Fibroblast of lung (primary cell): Measurements from ENCODE around the gene RALGPS2. TPM values are rescaled to one million over a fixed set of nuclear protein-coding genes. Genes with fewer than 3 reads are reported as not detected.
A peak's percentile ranks its signal among the peaks of the same experiment; 100 is the strongest.

Experiments
- DNase-seq, 2 donors: peaks; one replicate each; pipeline versions ENCODE4 v3.0.0 to v3.0.0-alpha.2; 2010; ENCODE audit warnings: low read depth in 2 of 2
- H2AFZ ChIP-seq: 2 replicates; pipeline ENCODE4 v1.5.1; 2012; ENCODE audit warnings: low read length, control low read depth, inconsistent platforms
- H3K27ac ChIP-seq: 2 replicates; pipeline ENCODE4 v1.5.1; 2011; ENCODE audit warnings: low read length, control low read depth; ENCODE audit not compliant: insufficient read depth
- H3K27me3 ChIP-seq: 2 replicates; pipeline ENCODE4 v1.5.1; 2011; ENCODE audit warnings: mild to moderate bottlenecking, low read length; ENCODE audit not compliant: control insufficient read depth, insufficient read depth
- H3K36me3 ChIP-seq: 2 replicates; pipeline ENCODE4 v1.5.1; 2011; ENCODE audit warnings: low read length; ENCODE audit not compliant: control insufficient read depth, insufficient read depth
- H3K4me1 ChIP-seq: 2 replicates; pipeline ENCODE4 v1.5.1; 2011; ENCODE audit warnings: low read length; ENCODE audit not compliant: control insufficient read depth, insufficient read depth; ENCODE audit errors: extremely low read depth
- H3K4me2 ChIP-seq: 2 replicates; pipeline ENCODE4 v1.5.1; 2011; ENCODE audit warnings: low read length, control low read depth; ENCODE audit not compliant: insufficient read depth; ENCODE audit errors: extremely low read depth
- H3K4me3 ChIP-seq, 4 experiments: fragments of 200-600 bp in 1 of 4; sonication (generic) in 1 of 4; replicated peaks in 1 of 4; 2 replicates each; pipeline ENCODE4 v1.5.1; 2011 to 2016; ENCODE audit warnings: low read length in 4 of 4, low read depth in 3 of 4, mild to moderate bottlenecking in 3 of 4, control low read depth in 2 of 4, inconsistent platforms in 1 of 4, mixed read lengths in 1 of 4; ENCODE audit not compliant: insufficient read depth in 1 of 4; ENCODE audit errors: control extremely low read depth in 1 of 4
- H3K79me2 ChIP-seq: 2 replicates; pipeline ENCODE4 v1.5.1; 2012; ENCODE audit warnings: mild to moderate bottlenecking, low read length, inconsistent platforms; ENCODE audit not compliant: control insufficient read depth, insufficient read depth
- H3K9ac ChIP-seq: 2 replicates; pipeline ENCODE4 v1.5.1; 2011; ENCODE audit warnings: mild to moderate bottlenecking, low read length, control low read depth; ENCODE audit not compliant: insufficient read depth
- H3K9me3 ChIP-seq: 2 replicates; pipeline ENCODE4 v1.5.1; 2012; ENCODE audit warnings: low read depth, low read length; ENCODE audit not compliant: control insufficient read depth, insufficient read depth
- H4K20me1 ChIP-seq: 2 replicates; pipeline ENCODE4 v1.5.1; 2011; ENCODE audit warnings: low read length; ENCODE audit not compliant: control insufficient read depth, insufficient read depth; ENCODE audit errors: extremely low read depth
- EZH2 ChIP-seq: IDR thresholded peaks from 2 replicates; pipeline ENCODE4 v1.5.1; 2012; ENCODE audit warnings: low read length, control low read depth, mild to moderate bottlenecking; ENCODE audit errors: missing control alignments
- polyA plus RNA-seq, 2 donors: library from polyadenylated mRNA; depleted of rRNA in 1 of 2; stranded (reverse) in 1 of 2; unstranded in 1 of 2; fragments of >200 nt; gene quantifications; 2 replicates each; pipeline ENCODE4 v1.2.1, GENCODE V29; 2011 to 2012; ENCODE audit warnings: missing spikeins in 1 of 2
- total RNA-seq: library from RNA; depleted of rRNA; stranded (reverse); fragments of >200 nt; gene quantifications from 2 replicates; pipeline ENCODE4 v1.2.1, GENCODE V29; 2014
- TF ChIP-seq, protein P1 (sequence below), 2 donors: IDR thresholded peaks in 1 of 2; conservative IDR thresholded peaks in 1 of 2; 1 replicate in 1 of 2; 2 replicates in 1 of 2; pipeline ENCODE4 v1.5.1; 2011 to 2012; ENCODE audit warnings: low read length in 2 of 2, control low read depth in 1 of 2, inconsistent platforms in 1 of 2, low read depth in 1 of 2, mild to moderate bottlenecking in 1 of 2

RALGPS2 gene
- total and polyA plus RNA-seq, 2 donors (not counting 1 experiment from before 2014, with no cell fraction given): 53.8 to 69.7 TPM

DNA sequence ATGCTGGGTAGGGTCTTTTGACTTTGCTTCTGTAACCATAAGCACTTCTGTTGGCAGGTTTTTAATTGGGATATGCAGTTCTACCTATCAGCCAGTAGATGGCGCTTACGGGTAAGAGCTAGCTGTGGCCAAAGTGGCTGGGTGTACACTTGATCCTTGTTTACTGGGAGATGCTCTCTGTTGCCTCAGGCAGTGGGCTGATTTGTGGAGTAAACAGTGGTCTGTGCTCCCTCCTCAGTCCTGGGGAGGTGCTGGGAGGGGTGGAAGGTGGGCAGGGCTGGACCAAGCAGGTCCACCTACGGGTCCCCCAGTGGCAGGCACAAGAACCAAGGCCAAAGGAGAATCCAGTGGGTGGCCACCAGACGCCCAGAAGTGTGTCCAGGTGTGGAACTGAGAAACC, 43.4 kb downstream of the RALGPS2 start:
- no peaks in the 10 kb centered on the region for H4K20me1 ChIP-seq
- no peaks in the 10 kb centered on the region for H3K4me1 ChIP-seq
- no peaks in the 10 kb centered on the region for H3K9me3 ChIP-seq
- H3K27me3 ChIP-seq: no peaks in the 10 kb centered on the region
- H3K4me2 ChIP-seq: no peak overlapping the region
- TF ChIP-seq, protein P1, sequence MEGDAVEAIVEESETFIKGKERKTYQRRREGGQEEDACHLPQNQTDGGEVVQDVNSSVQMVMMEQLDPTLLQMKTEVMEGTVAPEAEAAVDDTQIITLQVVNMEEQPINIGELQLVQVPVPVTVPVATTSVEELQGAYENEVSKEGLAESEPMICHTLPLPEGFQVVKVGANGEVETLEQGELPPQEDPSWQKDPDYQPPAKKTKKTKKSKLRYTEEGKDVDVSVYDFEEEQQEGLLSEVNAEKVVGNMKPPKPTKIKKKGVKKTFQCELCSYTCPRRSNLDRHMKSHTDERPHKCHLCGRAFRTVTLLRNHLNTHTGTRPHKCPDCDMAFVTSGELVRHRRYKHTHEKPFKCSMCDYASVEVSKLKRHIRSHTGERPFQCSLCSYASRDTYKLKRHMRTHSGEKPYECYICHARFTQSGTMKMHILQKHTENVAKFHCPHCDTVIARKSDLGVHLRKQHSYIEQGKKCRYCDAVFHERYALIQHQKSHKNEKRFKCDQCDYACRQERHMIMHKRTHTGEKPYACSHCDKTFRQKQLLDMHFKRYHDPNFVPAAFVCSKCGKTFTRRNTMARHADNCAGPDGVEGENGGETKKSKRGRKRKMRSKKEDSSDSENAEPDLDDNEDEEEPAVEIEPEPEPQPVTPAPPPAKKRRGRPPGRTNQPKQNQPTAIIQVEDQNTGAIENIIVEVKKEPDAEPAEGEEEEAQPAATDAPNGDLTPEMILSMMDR (conservative IDR thresholded peaks at IDR 0.05 in 1 of 2, IDR thresholded peaks at IDR 0.05 in 1 of 2; ENCODE audit: low read depth in 1 of 2, low read length in 2 of 2): peak; percentile 64 to 81
- TF ChIP-seq EZH2: no peak
- peaks cover 41% of the 10 kb centered on the region for H3K79me2 ChIP-seq
- H2AFZ ChIP-seq: no peak overlapping the region
- peak; percentile 8 to 49 for DNase-seq
- H3K36me3 ChIP-seq: peaks cover 1% of the 10 kb centered on the region
- no peak overlapping the region for H3K4me3 ChIP-seq
- no peak overlapping the region for H3K9ac ChIP-seq
- no peak overlapping the region for H3K27ac ChIP-seq

DNA sequence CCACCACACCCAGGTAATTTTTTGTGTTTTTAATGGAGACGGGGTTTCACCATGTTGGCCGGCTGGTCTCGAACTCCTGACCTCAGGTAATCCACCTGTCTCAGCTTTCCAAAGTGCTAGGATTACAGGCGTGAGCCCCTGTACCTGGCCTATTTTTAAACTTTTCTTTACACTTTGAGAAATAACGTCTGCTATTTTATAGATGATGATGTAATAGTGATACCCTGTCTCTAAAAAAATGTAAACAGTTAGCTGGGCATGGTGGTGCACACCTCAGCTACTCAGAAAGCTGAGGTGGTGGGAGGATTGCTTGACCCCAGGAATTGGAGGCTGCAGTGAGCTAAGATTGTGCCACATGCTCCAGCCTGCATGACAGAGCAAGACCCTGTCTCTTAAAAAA, 47.9 kb downstream of the RALGPS2 start:
- Histone ChIP-seq H3K4me1 (no peaks in the 10 kb centered on the region), H3K9ac (no peak overlapping the region), H3K4me2 (no peak overlapping the region), H2AFZ (no peak overlapping the region), H3K36me3 (peaks cover 1% of the 10 kb centered on the region), H3K4me3 (no peak overlapping the region), H3K27ac (no peak overlapping the region), H3K79me2 (peaks cover 25% of the 10 kb centered on the region), H4K20me1 (no peaks in the 10 kb centered on the region), H3K27me3 (no peaks in the 10 kb centered on the region), H3K9me3 (no peaks in the 10 kb centered on the region)
- no peak for TF ChIP-seq EZH2
- TF ChIP-seq, protein P1 (conservative IDR thresholded peaks at IDR 0.05 in 1 of 2, IDR thresholded peaks at IDR 0.05 in 1 of 2; ENCODE audit: low read depth in 1 of 2, low read length in 2 of 2): no peak
- DNase-seq: no peak

DNA sequence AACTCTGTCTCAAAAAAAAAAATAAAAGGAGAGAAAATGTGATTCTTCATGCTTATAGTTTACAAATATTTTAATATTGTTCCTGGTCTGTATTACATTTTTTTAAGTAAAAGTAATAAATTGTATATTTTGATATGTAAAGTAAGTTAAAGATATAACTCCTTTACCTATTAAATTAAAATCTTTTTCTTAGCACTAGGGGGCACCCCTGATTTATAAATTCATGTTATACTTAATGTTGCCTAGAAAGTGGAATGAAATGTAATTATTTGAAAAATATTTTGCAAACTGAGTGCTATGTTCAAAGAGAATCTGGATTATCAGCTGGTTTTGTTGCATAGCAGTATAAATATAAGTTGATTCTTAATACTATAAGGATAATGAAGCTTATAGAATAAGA, 49.2 kb downstream of the RALGPS2 start:
- no peaks in the 10 kb centered on the region for H3K36me3 ChIP-seq
- DNase-seq: peak; percentile 15 to 61
- TF ChIP-seq, protein P1 (conservative IDR thresholded peaks at IDR 0.05 in 1 of 2, IDR thresholded peaks at IDR 0.05 in 1 of 2; ENCODE audit: low read depth in 1 of 2, low read length in 2 of 2): no peak
- TF ChIP-seq EZH2: no peak
- H3K27me3 ChIP-seq: no peaks in the 10 kb centered on the region
- no peaks in the 10 kb centered on the region for H3K9me3 ChIP-seq
- H3K79me2 ChIP-seq: peaks cover 15% of the 10 kb centered on the region
- H3K4me3 ChIP-seq: no peak overlapping the region
- H2AFZ ChIP-seq: no peak overlapping the region
- H3K4me1 ChIP-seq: no peaks in the 10 kb centered on the region
- no peak overlapping the region for H3K27ac ChIP-seq
- H3K4me2 ChIP-seq: no peak overlapping the region
- no peak overlapping the region for H3K9ac ChIP-seq
- no peaks in the 10 kb centered on the region for H4K20me1 ChIP-seq
